ENCODE results near the gene PTPRM. TPM values are rescaled to one million over a fixed set of nuclear protein-coding genes. Genes with fewer than 3 reads are reported as not detected.
A peak's percentile ranks its signal among the peaks of the same experiment; 100 is the strongest.

The PTPRM gene
- total RNA-seq, 1 experiment from 2014 or later, result 100.0 TPM

DNA sequence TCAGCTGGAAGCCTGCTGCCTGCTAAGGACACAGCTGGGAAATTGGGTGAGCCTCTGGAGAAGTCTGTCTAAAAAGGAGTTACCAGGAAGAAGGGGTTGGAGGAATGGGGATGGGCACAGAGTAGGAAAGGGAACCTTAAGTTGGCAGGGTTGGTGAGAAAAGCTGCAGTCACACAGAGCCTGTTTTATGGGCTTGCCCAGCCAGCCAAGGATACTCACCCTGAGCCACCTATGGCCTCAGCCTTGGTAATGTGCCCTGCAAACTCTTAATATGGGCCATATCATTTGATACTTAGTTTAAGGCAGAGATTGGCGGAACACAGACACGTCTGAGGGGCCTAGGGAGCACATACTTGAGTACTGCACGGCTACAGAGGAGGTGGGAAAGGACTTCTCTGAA, 623.9 kb downstream of the PTPRM start:
- Histone ChIP-seq H3K36me3 (ENCODE audit: control insufficient read depth, insufficient read depth, low read length) (no peaks in the 10 kb centered on the region; the same call in 1 of the 2 replicates), H3K27me3 (replicated peaks; ENCODE audit: control insufficient read depth, insufficient read depth, low read length) (no peaks in the 10 kb centered on the region), H3K4me1 (no peaks in the 10 kb centered on the region), H3K4me3 (ENCODE audit: low read depth, low read length) (no peak overlapping the region), H3K9me3 (no peaks in the 10 kb centered on the region)
- H3K4me3 Mint-ChIP-seq (ENCODE audit: unreplicated experiment), result no peak overlapping the region
- intact Hi-C loops (cut with micrococcal nuclease; ENCODE audit: unreplicated experiment), result no loop called here
- POLR2A ChIA-PET, result no interaction called here
- peaks cover 44% of the 10 kb centered on the region for H3K36me3 Mint-ChIP-seq (ENCODE audit: insufficient read depth, unreplicated experiment)
- H3K27ac Mint-ChIP-seq (ENCODE audit: unreplicated experiment), result peak overlapping the region; percentile 45
- H3K4me1 Mint-ChIP-seq (ENCODE audit: low read depth, unreplicated experiment), result no peaks in the 10 kb centered on the region
- TF ChIP-seq, protein P1, sequence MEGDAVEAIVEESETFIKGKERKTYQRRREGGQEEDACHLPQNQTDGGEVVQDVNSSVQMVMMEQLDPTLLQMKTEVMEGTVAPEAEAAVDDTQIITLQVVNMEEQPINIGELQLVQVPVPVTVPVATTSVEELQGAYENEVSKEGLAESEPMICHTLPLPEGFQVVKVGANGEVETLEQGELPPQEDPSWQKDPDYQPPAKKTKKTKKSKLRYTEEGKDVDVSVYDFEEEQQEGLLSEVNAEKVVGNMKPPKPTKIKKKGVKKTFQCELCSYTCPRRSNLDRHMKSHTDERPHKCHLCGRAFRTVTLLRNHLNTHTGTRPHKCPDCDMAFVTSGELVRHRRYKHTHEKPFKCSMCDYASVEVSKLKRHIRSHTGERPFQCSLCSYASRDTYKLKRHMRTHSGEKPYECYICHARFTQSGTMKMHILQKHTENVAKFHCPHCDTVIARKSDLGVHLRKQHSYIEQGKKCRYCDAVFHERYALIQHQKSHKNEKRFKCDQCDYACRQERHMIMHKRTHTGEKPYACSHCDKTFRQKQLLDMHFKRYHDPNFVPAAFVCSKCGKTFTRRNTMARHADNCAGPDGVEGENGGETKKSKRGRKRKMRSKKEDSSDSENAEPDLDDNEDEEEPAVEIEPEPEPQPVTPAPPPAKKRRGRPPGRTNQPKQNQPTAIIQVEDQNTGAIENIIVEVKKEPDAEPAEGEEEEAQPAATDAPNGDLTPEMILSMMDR (IDR thresholded peaks at IDR 0.05; ENCODE audit: insufficient read depth in 1 of 2, low read depth in 1 of 2, low read length in 1 of 2, severe bottlenecking in 1 of 2, unreplicated experiment in 1 of 2), result no peak
- CTCF ChIA-PET, result no interaction called here
- no TSS peak for BruUV-seq (replicated peaks)
- H3K9me3 Mint-ChIP-seq (ENCODE audit: unreplicated experiment), result no peaks in the 10 kb centered on the region
- no peaks in the 10 kb centered on the region for H3K27me3 Mint-ChIP-seq (ENCODE audit: insufficient read depth, unreplicated experiment)
- DNase-seq, result no peak

DNA sequence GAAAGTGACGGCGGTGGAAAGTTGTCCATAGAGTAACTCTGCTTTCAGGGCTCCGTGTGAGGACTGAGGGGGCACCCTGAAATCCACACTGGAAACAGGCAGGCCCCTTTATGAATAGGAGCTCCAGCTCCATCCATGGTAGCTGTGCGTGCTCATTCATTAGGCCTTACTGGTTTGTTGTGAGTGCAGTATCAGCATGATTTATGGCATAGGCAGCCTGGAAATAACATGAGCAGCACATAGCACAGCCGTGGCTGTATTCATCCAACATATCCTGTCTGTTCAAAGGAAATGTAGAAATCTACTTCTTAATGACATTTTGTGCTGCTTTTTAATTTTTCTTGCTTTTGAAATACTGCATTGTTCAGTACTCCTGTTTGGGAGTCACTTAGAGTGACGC, 627.3 kb downstream of the PTPRM start:
- ChIA-PET POLR2A (no interaction called here), CTCF (no interaction called here)

DNA sequence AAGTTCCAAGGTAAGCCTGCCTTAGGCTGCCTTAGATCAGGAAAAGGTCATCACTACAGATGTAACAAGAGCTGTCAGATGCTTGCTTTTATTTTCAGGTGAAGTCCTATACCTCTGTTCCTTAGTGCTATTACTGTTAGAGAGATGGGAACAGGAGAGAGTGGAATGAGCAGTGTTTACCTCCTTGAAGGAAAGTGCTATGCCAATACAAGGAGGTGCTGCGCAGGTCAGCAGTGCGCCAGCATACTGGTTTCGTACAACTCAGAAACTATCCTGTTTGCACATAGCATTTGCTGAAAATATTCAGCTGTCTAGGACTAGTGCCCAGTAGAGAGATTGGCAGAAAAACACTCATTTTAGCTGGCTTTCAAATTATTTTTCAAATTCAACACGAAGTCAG, 629.1 kb downstream of the PTPRM start:
- Histone ChIP-seq H3K27me3 (replicated peaks; ENCODE audit: control insufficient read depth, insufficient read depth, low read length) (no peaks in the 10 kb centered on the region), H3K4me1 (no peaks in the 10 kb centered on the region), H3K4me3 (ENCODE audit: low read depth, low read length) (no peak overlapping the region), H3K36me3 (ENCODE audit: control insufficient read depth, insufficient read depth, low read length) (no peaks in the 10 kb centered on the region; the same call in 1 of the 2 replicates), H3K9me3 (no peaks in the 10 kb centered on the region)
- POLR2A ChIA-PET, result no interaction called here
- CTCF ChIA-PET, result no interaction called here
- BruUV-seq (replicated peaks), result no TSS peak
- Mint-ChIP-seq H3K27me3 (ENCODE audit: insufficient read depth, unreplicated experiment) (no peaks in the 10 kb centered on the region), H3K4me3 (ENCODE audit: unreplicated experiment) (no peak overlapping the region), H3K27ac (ENCODE audit: unreplicated experiment) (no peak overlapping the region), H3K9me3 (ENCODE audit: unreplicated experiment) (no peaks in the 10 kb centered on the region), H3K4me1 (ENCODE audit: low read depth, unreplicated experiment) (no peaks in the 10 kb centered on the region), H3K36me3 (ENCODE audit: insufficient read depth, unreplicated experiment) (peaks cover 31% of the 10 kb centered on the region)
- no peak for DNase-seq
- intact Hi-C loops (cut with micrococcal nuclease; ENCODE audit: unreplicated experiment), result no loop called here
- TF ChIP-seq, protein P1 (IDR thresholded peaks at IDR 0.05; ENCODE audit: insufficient read depth in 1 of 2, low read depth in 1 of 2, low read length in 1 of 2, severe bottlenecking in 1 of 2, unreplicated experiment in 1 of 2), result no peak

More for the DNA sequence above, 627.3 kb downstream of the PTPRM start:
- BruUV-seq (replicated peaks), result no TSS peak
- Mint-ChIP-seq H3K36me3 (ENCODE audit: insufficient read depth, unreplicated experiment) (peaks cover 34% of the 10 kb centered on the region), H3K27me3 (ENCODE audit: insufficient read depth, unreplicated experiment) (no peaks in the 10 kb centered on the region), H3K27ac (ENCODE audit: unreplicated experiment) (no peak overlapping the region), H3K4me3 (ENCODE audit: unreplicated experiment) (no peak overlapping the region), H3K9me3 (ENCODE audit: unreplicated experiment) (no peaks in the 10 kb centered on the region), H3K4me1 (ENCODE audit: low read depth, unreplicated experiment) (no peaks in the 10 kb centered on the region)
- intact Hi-C loops (cut with micrococcal nuclease; ENCODE audit: unreplicated experiment), result no loop called here
- DNase-seq, result no peak
- Histone ChIP-seq H3K36me3 (ENCODE audit: control insufficient read depth, insufficient read depth, low read length) (no peaks in the 10 kb centered on the region; the same call in none of the 2 replicates), H3K27me3 (replicated peaks; ENCODE audit: control insufficient read depth, insufficient read depth, low read length) (no peaks in the 10 kb centered on the region), H3K4me1 (no peaks in the 10 kb centered on the region), H3K9me3 (no peaks in the 10 kb centered on the region), H3K4me3 (ENCODE audit: low read depth, low read length) (no peak overlapping the region)
- TF ChIP-seq, protein P1 (IDR thresholded peaks at IDR 0.05; ENCODE audit: insufficient read depth in 1 of 2, low read depth in 1 of 2, low read length in 1 of 2, severe bottlenecking in 1 of 2, unreplicated experiment in 1 of 2), result no peak

Measured in Caco-2 (cell line).